ENCODE measurements around the gene BAD.

- TF ChIP-seq CTCF (conservative IDR thresholded peaks at IDR 0.05; ENCODE audit: low read depth, low read length) (no peak), EZH2 (IDR thresholded peaks at IDR 0.05; ENCODE audit: low read length, unreplicated experiment) (no peak)
Measured at GRCh38 chr11:64255135-64256128, 29.0 kb downstream of the BAD start.

Measured in PC-3 (cell line).